Karpas-422 (cell line): ENCODE results near the gene ADAT3. TPM values are rescaled to one million over a fixed set of nuclear protein-coding genes. Genes with fewer than 3 reads are reported as not detected.
"Not testable (repeated sequence)": the region's sequence is repeated elsewhere in the genome, so short reads cannot be mapped to it uniquely, and the experiment has no call there.

Experiments
- DNase-seq: peaks from one replicate; pipeline ENCODE4 v3.0.0-alpha.2; 2015
- H2AFZ ChIP-seq: fragments of 200-600 bp; sonication (generic); 2 replicates; pipeline ENCODE4 v1.6.1; 2014; ENCODE audit warnings: antibody characterized with exemption, low read length, mixed read lengths
- H3K27ac ChIP-seq: fragments of 200-600 bp; sonication (generic); 2 replicates; pipeline ENCODE4 v1.5.1; 2014; ENCODE audit warnings: mild to moderate bottlenecking, low read length, moderate library complexity
- H3K27me3 ChIP-seq: fragments of 200-600 bp; sonication (generic); 2 replicates; pipeline ENCODE4 v1.6.1; 2014; ENCODE audit warnings: low read length, mixed read lengths
- H3K36me3 ChIP-seq: fragments of 200-600 bp; sonication (generic); 2 replicates; pipeline ENCODE4 v1.6.1; 2014; ENCODE audit warnings: low read length, mixed read lengths; ENCODE audit not compliant: insufficient read depth
- H3K4me1 ChIP-seq: fragments of 200-600 bp; sonication (generic); 2 replicates; pipeline ENCODE4 v1.6.1; 2014; ENCODE audit warnings: mild to moderate bottlenecking, low read length, mixed read lengths
- H3K4me2 ChIP-seq: fragments of 200-600 bp; sonication (generic); 2 replicates; pipeline ENCODE4 v1.6.1; 2014; ENCODE audit warnings: low read length, low read depth, mild to moderate bottlenecking; ENCODE audit not compliant: poor library complexity, severe bottlenecking
- H3K4me3 ChIP-seq: fragments of 200-600 bp; sonication (generic); 2 replicates; pipeline ENCODE4 v1.5.1; 2014; ENCODE audit warnings: mild to moderate bottlenecking, antibody characterized with exemption, low read length, mixed read lengths
- H3K79me2 ChIP-seq: fragments of 200-600 bp; sonication (generic); 2 replicates; pipeline ENCODE4 v1.6.1; 2014; ENCODE audit warnings: mild to moderate bottlenecking, low read length, mixed read lengths
- H3K9ac ChIP-seq: fragments of 200-600 bp; sonication (generic); 2 replicates; pipeline ENCODE4 v1.6.0; 2014; ENCODE audit warnings: low read length
- H3K9me2 ChIP-seq: fragments of 200-600 bp; sonication (generic), shearing (Covaris generic); replicated peaks from 2 replicates; pipeline ENCODE4 v1.6.0; 2014; ENCODE audit warnings: mild to moderate bottlenecking, low read length, moderate library complexity; ENCODE audit not compliant: insufficient read depth
- H3K9me3 ChIP-seq: fragments of 300-700, 200-600 bp; sonication (generic); 2 replicates; pipeline ENCODE4 v1.6.1; 2014; ENCODE audit warnings: low read length, mixed read lengths
- H4K20me1 ChIP-seq: fragments of 200-600 bp; sonication (generic); 2 replicates; pipeline ENCODE4 v1.6.1; 2014; ENCODE audit warnings: mild to moderate bottlenecking, antibody characterized with exemption, low read length, low read depth; ENCODE audit not compliant: insufficient read depth
- total RNA-seq: library from RNA; depleted of rRNA; stranded (reverse); fragments of >200 nt; shearing (Covaris generic); gene quantifications from 2 replicates; pipeline ENCODE4 v1.2.3, GENCODE V29; 2014; ENCODE audit warnings: low replicate concordance

The ADAT3 gene
- total RNA-seq, 1 experiment from 2014 or later: 1.2 TPM

GRCh38 chr19:1884291-1884718 is 20.9 kb upstream of the ADAT3 start:
- Histone ChIP-seq H3K79me2 (peaks cover 41% of the 10 kb centered on the region), H3K4me3 (peak overlapping the region; percentile 97), H4K20me1 (peaks cover 24% of the 10 kb centered on the region), H3K4me1 (peaks cover 22% of the 10 kb centered on the region), H3K27ac (no peak overlapping the region), H2AFZ (no peak overlapping the region), H3K9ac (peak overlapping the region; percentile 95), H3K27me3 (no peaks in the 10 kb centered on the region), H3K36me3 (no peaks in the 10 kb centered on the region), H3K9me2 (no peaks in the 10 kb centered on the region), H3K9me3 (no peaks in the 10 kb centered on the region), H3K4me2 (peak overlapping the region; percentile 84)
- peak; percentile 61 for DNase-seq

- H3K27me3 ChIP-seq: no peaks in the 10 kb centered on the region
- H4K20me1 ChIP-seq: peaks cover 24% of the 10 kb centered on the region
- H3K36me3 ChIP-seq: no peaks in the 10 kb centered on the region
- H3K9me3 ChIP-seq: no peaks in the 10 kb centered on the region
- peak overlapping the region; percentile 95 for H3K9ac ChIP-seq
- H3K79me2 ChIP-seq: peaks cover 41% of the 10 kb centered on the region
- H3K27ac ChIP-seq: no peak overlapping the region
- no peak overlapping the region for H2AFZ ChIP-seq
- H3K4me2 ChIP-seq: peak overlapping the region; percentile 84
- peak overlapping the region; percentile 97 for H3K4me3 ChIP-seq
- peak; percentile 56 for DNase-seq
- no peaks in the 10 kb centered on the region for H3K9me2 ChIP-seq
- peaks cover 22% of the 10 kb centered on the region for H3K4me1 ChIP-seq
Measured at GRCh38 chr19:1884719-1885334, 20.4 kb upstream of the ADAT3 start.

- not testable (repeated sequence) for H3K27ac ChIP-seq, H3K27me3 ChIP-seq, H3K36me3 ChIP-seq, H3K9me3 ChIP-seq, H3K9me2 ChIP-seq, H2AFZ ChIP-seq
- peaks cover 22% of the 10 kb centered on the region for H4K20me1 ChIP-seq
- peaks cover 37% of the 10 kb centered on the region for H3K79me2 ChIP-seq
- peak within 1 kb of the TSS; percentile 95 for H3K9ac ChIP-seq
- DNase-seq: peak; percentile 98
- peak within 1 kb of the TSS; percentile 84 for H3K4me2 ChIP-seq
- peak within 1 kb of the TSS; percentile 97 for H3K4me3 ChIP-seq
- H3K4me1 ChIP-seq: peaks cover 22% of the 10 kb centered on the region
Measured at GRCh38 chr19:1885398-1886119, 19.6 kb upstream of the ADAT3 start, which contains the start of gene ABHD17A. Gene ABHD17A (minus strand): TSS chr19:1885496. CDS start chr19:1881566, 3,930 bp downstream.

GRCh38 chr19:1886360-1886759 is 18.8 kb upstream of the ADAT3 start:
- not testable (repeated sequence) for H3K9me2 ChIP-seq, H3K27me3 ChIP-seq, H3K9ac ChIP-seq, H2AFZ ChIP-seq, H3K9me3 ChIP-seq, H3K36me3 ChIP-seq, H3K4me3 ChIP-seq, H3K27ac ChIP-seq, H3K4me2 ChIP-seq
- peaks cover 22% of the 10 kb centered on the region for H3K4me1 ChIP-seq
- peak; percentile 20 for DNase-seq
- peaks cover 20% of the 10 kb centered on the region for H4K20me1 ChIP-seq
- H3K79me2 ChIP-seq: peaks cover 34% of the 10 kb centered on the region

- H4K20me1 ChIP-seq: peaks cover 13% of the 10 kb centered on the region
- H3K27ac ChIP-seq: no peak overlapping the region
- DNase-seq: peak; percentile 15
- no peaks in the 10 kb centered on the region for H3K9me3 ChIP-seq
- H3K4me1 ChIP-seq: peaks cover 10% of the 10 kb centered on the region
- no peak overlapping the region for H3K4me3 ChIP-seq
- H3K9ac ChIP-seq: no peak overlapping the region
- peaks cover 17% of the 10 kb centered on the region for H3K79me2 ChIP-seq
- no peak overlapping the region for H3K4me2 ChIP-seq
- no peaks in the 10 kb centered on the region for H3K36me3 ChIP-seq
- no peak overlapping the region for H2AFZ ChIP-seq
- no peaks in the 10 kb centered on the region for H3K27me3 ChIP-seq
- H3K9me2 ChIP-seq: no peaks in the 10 kb centered on the region
Measured at GRCh38 chr19:1888385-1888784, 16.8 kb upstream of the ADAT3 start.

- Histone ChIP-seq H3K4me2 (no peak overlapping the region), H3K9me2 (no peaks in the 10 kb centered on the region), H3K27me3 (no peaks in the 10 kb centered on the region), H3K79me2 (peaks cover 2% of the 10 kb centered on the region), H3K9me3 (no peaks in the 10 kb centered on the region), H3K9ac (no peak overlapping the region), H3K4me3 (no peak overlapping the region), H3K27ac (no peak overlapping the region), H3K4me1 (no peaks in the 10 kb centered on the region), H4K20me1 (no peaks in the 10 kb centered on the region), H3K36me3 (no peaks in the 10 kb centered on the region), H2AFZ (0 out of 2 replicates have a peak overlapping the region, but pooled peaks have one; percentile 54)
- no peak for DNase-seq
Measured at GRCh38 chr19:1889907-1890306, 15.3 kb upstream of the ADAT3 start.

GRCh38 chr19:1893791-1894190 is 11.4 kb upstream of the ADAT3 start:
- H3K27ac ChIP-seq: no peak overlapping the region
- no peaks in the 10 kb centered on the region for H3K36me3 ChIP-seq
- H3K79me2 ChIP-seq: no peaks in the 10 kb centered on the region
- no peak overlapping the region for H3K9ac ChIP-seq
- peaks cover 13% of the 10 kb centered on the region for H3K4me1 ChIP-seq
- H3K4me3 ChIP-seq: no peak overlapping the region
- no peaks in the 10 kb centered on the region for H4K20me1 ChIP-seq
- no peaks in the 10 kb centered on the region for H3K27me3 ChIP-seq
- no peaks in the 10 kb centered on the region for H3K9me3 ChIP-seq
- no peak overlapping the region for H3K4me2 ChIP-seq
- H2AFZ ChIP-seq: no peak overlapping the region
- DNase-seq: no peak
- no peaks in the 10 kb centered on the region for H3K9me2 ChIP-seq

- H3K36me3 ChIP-seq: no peaks in the 10 kb centered on the region
- no peaks in the 10 kb centered on the region for H3K27me3 ChIP-seq
- DNase-seq: no peak
- no peak overlapping the region for H3K9ac ChIP-seq
- no peaks in the 10 kb centered on the region for H3K9me3 ChIP-seq
- H3K9me2 ChIP-seq: no peaks in the 10 kb centered on the region
- no peak overlapping the region for H3K4me2 ChIP-seq
- H3K27ac ChIP-seq: no peak overlapping the region
- peaks cover 13% of the 10 kb centered on the region for H3K4me1 ChIP-seq
- H3K4me3 ChIP-seq: no peak overlapping the region
- H3K79me2 ChIP-seq: no peaks in the 10 kb centered on the region
- no peak overlapping the region for H2AFZ ChIP-seq
- no peaks in the 10 kb centered on the region for H4K20me1 ChIP-seq
Measured at GRCh38 chr19:1896508-1896907, 8.7 kb upstream of the ADAT3 start.
